SH-SY5Y (cell line): ENCODE data around the gene TPI1.

Experiments used
- GATA2 ChIP-seq: IDR thresholded peaks from 2 replicates; pipeline ENCODE4 v1.6.1; 2011; ENCODE audit warnings: mild to moderate bottlenecking, low read depth, low read length
- GATA3 ChIP-seq: IDR thresholded peaks from 2 replicates; pipeline ENCODE4 v1.6.1; 2011; ENCODE audit warnings: low read depth, mild to moderate bottlenecking, low read length, moderate library complexity

Gene TPI1

GRCh38 chr12:6884539-6884938, 17.2 kb downstream of the TPI1 start:
- no peak for TF ChIP-seq GATA3
- peak; percentile 39; the same call in 1 of the 2 replicates for TF ChIP-seq GATA2

DNA sequence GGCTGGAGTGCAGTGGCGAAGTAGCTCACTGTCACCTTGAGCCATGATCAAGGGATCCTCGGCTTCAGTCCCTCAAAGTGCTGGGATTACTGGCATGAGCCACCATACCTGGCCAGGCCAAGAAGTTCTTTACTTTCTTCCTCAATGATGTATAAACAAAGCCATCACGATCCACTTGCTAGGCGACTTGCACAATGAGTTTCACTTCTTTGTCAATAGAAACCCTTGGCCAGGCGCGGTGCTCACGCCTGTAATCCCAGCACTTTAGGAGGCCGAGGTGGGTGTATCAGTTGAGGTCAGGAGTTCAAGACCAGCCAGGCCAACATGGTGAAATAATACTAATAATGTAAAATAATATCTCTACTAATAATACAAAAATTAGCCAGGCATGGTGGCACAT, 20.1 kb downstream of the TPI1 start:
- TF ChIP-seq GATA3 = no peak
- TF ChIP-seq GATA2 = no peak

DNA sequence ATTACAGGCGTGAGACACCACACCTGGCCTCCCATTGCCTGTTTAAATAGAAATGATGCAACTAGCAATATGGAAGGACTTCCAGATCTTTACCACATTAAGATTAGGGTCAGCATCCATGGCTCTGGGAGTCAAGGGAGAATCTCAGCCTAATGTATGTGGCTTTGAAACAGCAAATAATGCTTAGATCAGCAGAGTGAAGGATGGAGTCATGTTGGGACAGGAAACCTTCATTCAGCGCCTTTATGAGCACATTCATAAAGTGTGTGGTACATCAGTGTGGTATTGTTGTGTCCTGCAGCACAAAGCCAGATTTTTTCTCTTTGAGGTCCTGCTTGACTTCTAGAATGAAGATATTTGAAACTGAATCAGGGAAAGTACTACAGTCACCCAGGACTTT, 21.0 kb downstream of the TPI1 start:
- no peak for TF ChIP-seq GATA3
- no peak for TF ChIP-seq GATA2

GRCh38 chr12:6890789-6891645, 23.7 kb downstream of the TPI1 start:
- TF ChIP-seq GATA2 = no peak
- TF ChIP-seq GATA3 = no peak

DNA sequence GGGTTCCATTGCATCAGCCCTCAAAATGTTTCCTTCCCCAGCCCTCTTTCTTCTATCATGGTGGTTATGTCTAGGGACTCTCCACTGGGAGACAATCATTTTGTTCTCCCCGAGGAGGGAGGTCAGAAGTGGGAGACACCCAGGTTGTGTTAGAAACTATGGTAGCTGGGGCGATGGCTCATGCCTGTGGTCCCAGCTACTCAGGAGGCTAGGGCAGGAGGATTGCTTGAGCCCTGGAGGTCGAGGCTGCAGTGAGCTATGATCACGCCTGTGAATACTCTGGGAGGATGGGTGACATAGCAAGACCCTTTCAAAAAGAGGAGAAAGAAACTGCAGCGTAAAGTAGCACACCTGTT, 24.3 kb downstream of the TPI1 start:
- TF ChIP-seq GATA3 (no peak), GATA2 (no peak)

DNA sequence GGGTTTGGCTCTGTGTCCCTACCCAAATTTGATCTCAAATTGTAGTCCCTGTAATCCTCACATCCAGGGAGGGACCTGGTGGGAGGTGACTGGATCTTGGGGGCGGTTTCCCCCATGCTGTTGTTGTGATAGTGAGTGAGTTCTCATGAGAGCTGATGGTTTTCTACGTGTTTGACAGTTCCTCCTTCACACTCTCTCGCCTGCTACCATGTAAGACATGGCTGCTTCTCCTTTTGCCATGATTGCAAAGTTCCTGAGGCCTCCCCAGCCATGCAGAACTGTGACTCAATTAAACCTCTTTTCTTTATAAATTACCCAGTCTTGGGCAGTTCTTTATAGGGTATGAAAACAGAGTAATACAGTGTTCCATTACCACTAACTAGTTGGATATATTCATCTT, 27.0 kb downstream of the TPI1 start:
- TF ChIP-seq GATA3 (no peak), GATA2 (no peak)

- no peak for TF ChIP-seq GATA2
- TF ChIP-seq GATA3 = no peak
Observed at GRCh38 chr12:6896846-6897435, 29.6 kb downstream of the TPI1 start.

DNA sequence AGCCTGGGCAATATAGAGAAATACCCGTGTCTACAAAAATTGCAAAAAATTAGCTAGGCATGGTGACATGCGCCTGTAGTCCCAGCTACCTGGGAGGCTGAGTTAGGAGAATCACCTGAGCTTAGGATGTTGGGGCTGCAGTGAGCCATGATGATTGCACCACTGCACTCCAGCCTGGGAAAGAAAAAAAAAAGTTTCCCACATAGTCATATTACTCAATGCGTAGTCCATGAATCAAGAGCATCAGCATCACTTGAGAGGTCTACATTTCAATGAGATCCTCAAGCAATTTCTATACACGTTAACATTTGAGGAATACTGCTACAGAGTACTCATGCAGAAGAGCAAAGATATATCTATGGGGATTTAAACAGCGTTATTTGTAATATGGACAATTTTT, 32.1 kb downstream of the TPI1 start:
- TF ChIP-seq GATA2 (no peak), GATA3 (no peak)

DNA sequence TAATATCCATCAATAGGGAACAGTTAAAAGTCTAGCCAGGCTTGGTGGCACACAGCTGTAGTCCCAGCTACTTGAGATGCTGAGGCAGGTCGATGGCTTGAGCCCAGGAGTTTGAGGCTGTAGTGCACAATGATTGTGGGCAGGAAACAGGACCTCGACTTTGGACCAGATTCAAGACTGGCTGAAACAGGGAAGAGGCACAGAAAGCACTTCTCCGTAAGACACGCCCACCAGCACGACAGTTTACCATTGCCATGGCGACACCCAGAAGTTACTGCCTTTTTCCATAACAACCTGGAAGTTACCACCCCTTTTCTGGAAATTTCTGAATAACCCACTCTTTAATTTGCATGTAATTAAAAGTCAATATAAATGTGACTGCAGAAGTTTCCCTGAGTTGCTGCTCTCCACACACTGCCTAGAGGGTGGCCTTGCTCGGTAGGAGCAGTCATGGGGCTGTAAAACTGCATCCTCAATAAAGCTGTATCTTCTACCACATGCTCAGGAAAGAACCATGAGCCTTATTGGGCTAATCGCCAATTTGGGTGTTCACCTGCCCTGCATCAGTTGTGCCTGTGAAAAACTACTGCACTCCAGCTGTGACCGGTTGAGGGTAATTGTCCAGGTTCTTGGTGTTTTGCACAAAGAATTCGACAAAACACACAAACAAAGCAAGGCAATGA, 32.6 kb downstream of the TPI1 start:
- TF ChIP-seq GATA2 (no peak), GATA3 (no peak)

DNA sequence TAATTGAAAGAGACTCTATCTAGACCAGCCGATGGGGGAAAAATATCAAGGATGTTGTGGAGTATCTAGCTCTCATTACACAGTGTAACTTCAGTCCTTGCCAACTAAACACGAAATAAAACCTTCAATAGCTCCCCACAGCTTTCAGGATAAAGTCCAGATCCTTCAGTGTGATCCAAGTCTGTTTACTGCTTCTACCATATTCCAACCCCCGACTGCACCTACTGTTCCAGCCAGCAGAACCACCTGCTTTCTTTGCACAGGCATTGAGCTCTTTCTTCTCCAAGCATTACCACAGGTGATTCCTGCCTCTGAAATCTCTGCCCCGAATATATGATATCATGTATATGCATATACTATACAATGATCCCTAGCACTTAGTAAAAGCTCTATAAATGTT, 35.1 kb downstream of the TPI1 start:
- TF ChIP-seq GATA2 (no peak), GATA3 (no peak)

DNA sequence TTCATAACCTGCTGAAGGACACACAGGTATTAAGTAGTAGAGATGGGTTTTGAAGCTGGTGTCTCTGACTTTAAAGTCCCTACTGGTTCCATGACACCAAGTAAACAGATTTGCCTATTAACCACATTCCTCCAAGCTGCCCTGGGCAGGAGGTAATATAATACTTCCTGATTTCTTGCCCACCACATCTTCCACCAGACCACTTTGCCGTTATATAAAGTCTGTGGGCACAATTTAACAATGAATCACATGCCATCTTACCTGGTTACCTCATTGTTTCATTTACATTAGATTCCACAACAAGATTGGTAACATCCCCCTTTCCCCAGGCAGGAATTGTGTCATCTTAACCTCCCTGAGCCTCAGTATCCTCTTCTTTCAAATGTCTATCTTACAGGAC, 36.4 kb downstream of the TPI1 start:
- no peak for TF ChIP-seq GATA3

GRCh38 chr12:6904280-6905276, 37.2 kb downstream of the TPI1 start, which contains the start of gene LRRC23:
TSS of gene LRRC23 (plus strand) at chr12:6904822. CDS start at chr12:6905634, 812 bp downstream.
- no peak for TF ChIP-seq GATA3

- no peak for TF ChIP-seq GATA3
- TF ChIP-seq GATA2 = no peak
Observed at GRCh38 chr12:6905414-6906040, 38.2 kb downstream of the TPI1 start.
